ENCODE data around the gene NUP214. TPM values are rescaled to one million over a fixed set of nuclear protein-coding genes. Genes with fewer than 3 reads are reported as not detected.

Gene NUP214
- polyA plus RNA-seq, 2 donors: 22.3 to 31.3 TPM

DNA sequence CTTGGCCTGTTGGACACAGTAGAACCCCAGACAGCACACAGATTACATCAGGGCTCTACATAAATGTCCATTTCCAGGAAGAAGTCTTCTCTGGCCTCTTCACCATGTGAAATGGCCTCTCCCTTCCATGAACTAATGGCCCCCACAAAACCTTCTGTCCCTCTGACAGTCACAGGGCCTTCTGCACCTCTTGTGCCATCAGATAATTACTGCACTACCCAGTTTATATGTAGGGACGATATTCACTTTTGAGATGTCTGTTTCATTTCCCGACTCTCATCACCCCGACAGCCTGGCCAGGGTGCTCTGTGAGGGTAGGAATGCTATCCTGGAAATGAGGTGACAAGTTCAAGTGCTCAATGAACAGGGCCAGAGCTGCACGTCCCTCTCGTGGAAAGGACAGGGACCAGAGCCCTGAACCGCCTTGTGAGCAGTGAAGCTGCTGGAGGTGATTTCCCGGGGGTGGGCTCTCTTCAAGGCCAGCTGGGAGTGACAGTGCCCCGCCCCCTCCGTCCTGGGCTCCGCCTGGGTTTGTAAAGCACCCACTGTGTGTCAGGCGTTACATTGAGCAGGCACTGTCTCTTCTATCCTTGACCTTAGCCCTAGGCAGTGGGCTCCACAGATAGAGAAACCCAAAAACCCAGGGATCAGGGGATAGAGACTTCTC, 153.9 kb downstream of the NUP214 start:
- Histone ChIP-seq H3K9me3 (ENCODE audit: control insufficient read depth in 2 of 2, insufficient read depth in 1 of 2, low read depth in 1 of 2, low read length in 1 of 2) (no peaks in the 10 kb centered on the region), H3K27me3 (ENCODE audit: control insufficient read depth in 1 of 2, insufficient read depth in 2 of 2, low read length in 2 of 2) (no peaks in the 10 kb centered on the region), H3K4me3 (ENCODE audit: low read depth in 1 of 2, low read length in 2 of 2) (no peak overlapping the region), H3K27ac (ENCODE audit: low read depth in 2 of 2, low read length in 1 of 2) (no peak overlapping the region), H3K36me3 (ENCODE audit: control insufficient read depth in 2 of 2, insufficient read depth in 2 of 2, low read length in 1 of 2) (no peaks in the 10 kb centered on the region), H3K4me1 (ENCODE audit: control insufficient read depth in 2 of 2, insufficient read depth in 2 of 2, low read length in 1 of 2) (peaks cover 0 to 2% of the 10 kb centered on the region in 2 donors)
- 65 to 74% methylated on average over 11 of the region's 11 CpGs for WGBS, 2 donors

DNA sequence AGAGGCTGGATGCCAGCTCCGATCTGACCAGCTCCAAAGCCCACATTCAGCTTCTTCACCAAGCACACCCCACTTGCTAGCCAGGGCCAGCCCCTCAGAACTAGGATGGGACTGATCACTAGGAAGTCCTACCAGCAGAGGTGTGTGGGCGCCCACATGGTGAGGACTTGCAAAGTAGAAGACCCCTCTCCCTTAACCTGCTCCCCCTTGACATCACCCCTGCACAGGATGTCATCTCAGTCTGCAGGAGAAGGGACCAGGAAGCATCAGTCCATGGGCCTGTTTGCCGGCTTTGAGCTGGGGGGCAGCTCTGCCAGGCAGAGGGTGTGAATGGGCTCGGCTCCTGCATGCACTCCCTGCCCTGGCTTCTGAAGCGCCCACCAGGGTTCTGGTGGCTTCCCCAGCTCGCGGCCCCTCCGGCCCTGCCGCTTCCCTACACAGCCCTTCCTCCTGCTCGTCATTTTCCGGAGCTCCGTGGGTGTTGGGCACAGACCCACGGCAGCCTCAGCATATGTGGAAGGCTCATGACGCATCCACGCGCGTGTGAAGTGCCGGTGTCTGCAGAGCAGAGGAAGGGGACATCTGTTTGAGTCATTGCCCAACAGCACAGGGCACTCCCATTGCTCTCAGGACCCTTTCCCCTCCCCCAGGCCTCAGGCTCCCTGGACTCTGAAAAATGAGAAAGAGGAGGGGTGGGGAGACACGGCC, 154.6 kb downstream of the NUP214 start:
- no peaks in the 10 kb centered on the region for H3K27me3 ChIP-seq (ENCODE audit: control insufficient read depth in 1 of 2, insufficient read depth in 2 of 2, low read length in 2 of 2)
- H3K4me3 ChIP-seq (ENCODE audit: low read depth in 1 of 2, low read length in 2 of 2): no peak overlapping the region
- H3K36me3 ChIP-seq (ENCODE audit: control insufficient read depth in 2 of 2, insufficient read depth in 2 of 2, low read length in 1 of 2): no peaks in the 10 kb centered on the region
- H3K27ac ChIP-seq (ENCODE audit: low read depth in 2 of 2, low read length in 1 of 2): no peak overlapping the region
- H3K4me1 ChIP-seq (ENCODE audit: control insufficient read depth in 2 of 2, insufficient read depth in 2 of 2, low read length in 1 of 2): peaks cover 0 to 2% of the 10 kb centered on the region in 2 donors
- no peaks in the 10 kb centered on the region for H3K9me3 ChIP-seq (ENCODE audit: control insufficient read depth in 2 of 2, insufficient read depth in 1 of 2, low read depth in 1 of 2, low read length in 1 of 2)
- 68 to 76% methylated on average over 19 of the region's 19 CpGs for WGBS, 2 donors

- Histone ChIP-seq H3K27ac (ENCODE audit: low read depth in 2 of 2, low read length in 1 of 2) (no peak overlapping the region), H3K36me3 (ENCODE audit: control insufficient read depth in 2 of 2, insufficient read depth in 2 of 2, low read length in 1 of 2) (no peaks in the 10 kb centered on the region), H3K4me3 (ENCODE audit: low read depth in 1 of 2, low read length in 2 of 2) (no peak overlapping the region), H3K27me3 (ENCODE audit: control insufficient read depth in 1 of 2, insufficient read depth in 2 of 2, low read length in 2 of 2) (no peaks in the 10 kb centered on the region), H3K9me3 (ENCODE audit: control insufficient read depth in 2 of 2, insufficient read depth in 1 of 2, low read depth in 1 of 2, low read length in 1 of 2) (no peaks in the 10 kb centered on the region), H3K4me1 (ENCODE audit: control insufficient read depth in 2 of 2, insufficient read depth in 2 of 2, low read length in 1 of 2) (peaks cover 0 to 2% of the 10 kb centered on the region in 2 donors)
- WGBS, 2 donors: 74 to 78% methylated on average over 3 of the region's 3 CpGs
Observed at GRCh38 chr9:131280660-131281059, 155.3 kb downstream of the NUP214 start.

DNA sequence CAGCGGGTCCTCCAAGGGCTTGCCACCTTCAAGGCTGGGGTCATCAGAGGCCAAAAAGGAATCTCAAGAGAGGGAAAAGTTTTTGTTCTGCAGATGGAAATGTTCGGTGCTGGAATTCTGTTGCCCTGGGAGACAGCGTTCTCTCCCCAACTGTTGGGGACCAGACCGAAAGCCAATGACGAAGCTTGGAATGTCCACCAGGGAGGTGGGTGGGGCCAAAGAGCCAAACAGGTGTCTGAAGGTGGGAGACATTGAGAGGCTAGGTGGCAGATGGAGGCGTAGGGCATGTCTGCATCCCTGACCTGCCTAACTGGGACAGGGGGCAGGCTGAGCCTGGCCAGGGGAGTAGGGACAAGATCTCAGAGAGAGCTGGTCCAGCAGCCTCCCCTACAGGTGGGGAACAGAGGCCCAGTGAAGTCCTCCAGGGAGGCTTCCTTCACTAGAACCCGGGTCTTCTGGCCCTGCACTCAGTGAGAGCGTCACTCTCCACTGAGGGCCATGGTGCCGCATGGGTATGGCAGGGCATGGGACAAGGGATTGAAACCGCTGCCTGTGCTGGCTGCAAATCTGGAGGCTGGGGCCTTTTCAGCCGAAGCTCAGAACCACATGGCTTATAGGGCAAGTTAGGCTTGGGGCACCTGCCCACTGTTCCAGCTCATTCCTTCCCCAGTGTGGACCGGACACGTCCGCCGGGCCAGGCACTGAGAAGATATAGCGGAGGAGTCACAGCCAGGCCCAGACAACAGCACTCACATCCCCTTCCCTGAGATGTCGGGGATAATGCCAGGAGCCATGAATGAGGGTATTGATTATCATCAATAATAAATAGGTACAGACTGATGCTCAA, 156.0 kb downstream of the NUP214 start:
- Histone ChIP-seq H3K9me3 (ENCODE audit: control insufficient read depth in 2 of 2, insufficient read depth in 1 of 2, low read depth in 1 of 2, low read length in 1 of 2) (no peaks in the 10 kb centered on the region), H3K36me3 (ENCODE audit: control insufficient read depth in 2 of 2, insufficient read depth in 2 of 2, low read length in 1 of 2) (no peaks in the 10 kb centered on the region), H3K27ac (ENCODE audit: low read depth in 2 of 2, low read length in 1 of 2) (no peak overlapping the region), H3K27me3 (ENCODE audit: control insufficient read depth in 1 of 2, insufficient read depth in 2 of 2, low read length in 2 of 2) (no peaks in the 10 kb centered on the region), H3K4me1 (ENCODE audit: control insufficient read depth in 2 of 2, insufficient read depth in 2 of 2, low read length in 1 of 2) (peaks cover 0 to 2% of the 10 kb centered on the region in 2 donors), H3K4me3 (ENCODE audit: low read depth in 1 of 2, low read length in 2 of 2) (no peak overlapping the region)
- 79 to 81% methylated on average over 17 of the region's 17 CpGs for WGBS, 2 donors

DNA sequence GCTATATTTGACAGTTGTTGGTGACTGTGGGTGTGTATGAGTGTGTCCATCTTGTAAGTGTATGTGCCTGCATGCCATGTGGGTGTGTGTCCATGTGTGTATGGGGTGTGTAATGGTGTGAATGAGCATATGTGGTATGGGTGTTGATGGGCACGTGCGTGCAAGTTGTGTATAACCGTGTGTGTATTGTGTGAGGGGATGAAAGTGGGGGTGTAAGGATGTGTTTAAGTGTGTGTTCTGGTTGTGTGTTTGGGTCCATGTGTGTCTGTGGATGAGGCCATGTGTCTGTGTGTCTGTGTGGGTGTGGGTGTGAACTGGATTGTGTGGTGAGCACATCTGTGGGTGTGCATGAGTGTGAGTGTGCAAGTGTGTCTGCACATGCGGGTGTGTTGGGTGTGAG, 156.8 kb downstream of the NUP214 start:
- Histone ChIP-seq H3K9me3 (ENCODE audit: control insufficient read depth in 2 of 2, insufficient read depth in 1 of 2, low read depth in 1 of 2, low read length in 1 of 2) (no peaks in the 10 kb centered on the region), H3K4me3 (ENCODE audit: low read depth in 1 of 2, low read length in 2 of 2) (no peak overlapping the region), H3K36me3 (ENCODE audit: control insufficient read depth in 2 of 2, insufficient read depth in 2 of 2, low read length in 1 of 2) (no peaks in the 10 kb centered on the region), H3K27me3 (ENCODE audit: control insufficient read depth in 1 of 2, insufficient read depth in 2 of 2, low read length in 2 of 2) (no peaks in the 10 kb centered on the region), H3K4me1 (ENCODE audit: control insufficient read depth in 2 of 2, insufficient read depth in 2 of 2, low read length in 1 of 2) (peaks cover 0 to 2% of the 10 kb centered on the region in 2 donors), H3K27ac (ENCODE audit: low read depth in 2 of 2, low read length in 1 of 2) (no peak overlapping the region)
- 66 to 76% methylated on average over 4 of the region's 4 CpGs for WGBS, 2 donors

GRCh38 chr9:131282688-131283422, 157.5 kb downstream of the NUP214 start:
- Histone ChIP-seq H3K9me3 (ENCODE audit: control insufficient read depth in 2 of 2, insufficient read depth in 1 of 2, low read depth in 1 of 2, low read length in 1 of 2) (no peaks in the 10 kb centered on the region), H3K27me3 (ENCODE audit: control insufficient read depth in 1 of 2, insufficient read depth in 2 of 2, low read length in 2 of 2) (no peaks in the 10 kb centered on the region), H3K4me1 (ENCODE audit: control insufficient read depth in 2 of 2, insufficient read depth in 2 of 2, low read length in 1 of 2) (peaks cover 0 to 2% of the 10 kb centered on the region in 2 donors), H3K36me3 (ENCODE audit: control insufficient read depth in 2 of 2, insufficient read depth in 2 of 2, low read length in 1 of 2) (no peaks in the 10 kb centered on the region), H3K4me3 (ENCODE audit: low read depth in 1 of 2, low read length in 2 of 2) (no peak overlapping the region), H3K27ac (ENCODE audit: low read depth in 2 of 2, low read length in 1 of 2) (no peak overlapping the region)
- 3 to 4% methylated on average over 45 to 61 of the region's 61 CpGs for WGBS, 2 donors

Other genes starting within 250 kb of the NUP214 start
- under 1 TPM; 0.08 to 0.16 TPM for gene QRFP, start 228.8 kb upstream of the NUP214 start, polyA plus RNA-seq
- under 1 TPM; 0.06 to 0.24 TPM for gene FIBCD1, start 186.3 kb upstream of the NUP214 start, polyA plus RNA-seq
- gene LAMC3, start 116.4 kb upstream of the NUP214 start, polyA plus RNA-seq: 1 to 10 TPM; 1.1 to 1.2 TPM
- 100 to 1,000 TPM in 1 of 2 donors, 10 to 100 TPM in 1; 59.3 to 184 TPM for gene AIF1L, start 29.1 kb upstream of the NUP214 start, polyA plus RNA-seq
- under 1 TPM; 0.62 to 0.86 TPM for gene FAM78A, start 150.9 kb downstream of the NUP214 start, polyA plus RNA-seq
- under 1 TPM; 0.47 to 0.73 TPM for gene PLPP7, start 164.1 kb downstream of the NUP214 start, polyA plus RNA-seq